GM12801 (cell line): Measurements from ENCODE around the gene CASK.

Experiments used
- TF ChIP-seq, protein P1 (sequence below): IDR thresholded peaks from one replicate; pipeline ENCODE4 v1.5.1; 2011; ENCODE audit warnings: control low read depth; ENCODE audit not compliant: insufficient read length; ENCODE audit errors: extremely low read depth

Gene CASK

DNA sequence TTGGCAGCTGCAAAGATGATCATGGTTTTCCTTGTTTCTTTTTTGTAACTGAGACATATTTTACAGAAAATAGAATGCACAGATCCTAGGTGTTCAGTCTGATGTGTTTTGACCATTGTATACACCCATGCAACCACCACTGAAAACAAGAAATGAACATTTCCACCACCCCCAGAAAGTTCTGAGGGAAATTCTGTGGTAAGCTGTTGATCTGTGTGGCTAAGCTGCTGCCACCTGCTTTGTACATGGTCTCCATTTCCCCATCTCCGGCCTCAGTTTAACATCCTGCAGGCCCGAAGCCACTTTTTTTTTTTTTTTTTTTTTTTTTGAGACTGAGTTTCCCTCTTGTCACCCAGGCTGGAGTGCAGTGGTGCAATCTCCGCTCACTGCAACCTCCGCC is 411.0 kb downstream of the CASK start:
- TF ChIP-seq, protein P1, sequence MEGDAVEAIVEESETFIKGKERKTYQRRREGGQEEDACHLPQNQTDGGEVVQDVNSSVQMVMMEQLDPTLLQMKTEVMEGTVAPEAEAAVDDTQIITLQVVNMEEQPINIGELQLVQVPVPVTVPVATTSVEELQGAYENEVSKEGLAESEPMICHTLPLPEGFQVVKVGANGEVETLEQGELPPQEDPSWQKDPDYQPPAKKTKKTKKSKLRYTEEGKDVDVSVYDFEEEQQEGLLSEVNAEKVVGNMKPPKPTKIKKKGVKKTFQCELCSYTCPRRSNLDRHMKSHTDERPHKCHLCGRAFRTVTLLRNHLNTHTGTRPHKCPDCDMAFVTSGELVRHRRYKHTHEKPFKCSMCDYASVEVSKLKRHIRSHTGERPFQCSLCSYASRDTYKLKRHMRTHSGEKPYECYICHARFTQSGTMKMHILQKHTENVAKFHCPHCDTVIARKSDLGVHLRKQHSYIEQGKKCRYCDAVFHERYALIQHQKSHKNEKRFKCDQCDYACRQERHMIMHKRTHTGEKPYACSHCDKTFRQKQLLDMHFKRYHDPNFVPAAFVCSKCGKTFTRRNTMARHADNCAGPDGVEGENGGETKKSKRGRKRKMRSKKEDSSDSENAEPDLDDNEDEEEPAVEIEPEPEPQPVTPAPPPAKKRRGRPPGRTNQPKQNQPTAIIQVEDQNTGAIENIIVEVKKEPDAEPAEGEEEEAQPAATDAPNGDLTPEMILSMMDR = no peak

DNA sequence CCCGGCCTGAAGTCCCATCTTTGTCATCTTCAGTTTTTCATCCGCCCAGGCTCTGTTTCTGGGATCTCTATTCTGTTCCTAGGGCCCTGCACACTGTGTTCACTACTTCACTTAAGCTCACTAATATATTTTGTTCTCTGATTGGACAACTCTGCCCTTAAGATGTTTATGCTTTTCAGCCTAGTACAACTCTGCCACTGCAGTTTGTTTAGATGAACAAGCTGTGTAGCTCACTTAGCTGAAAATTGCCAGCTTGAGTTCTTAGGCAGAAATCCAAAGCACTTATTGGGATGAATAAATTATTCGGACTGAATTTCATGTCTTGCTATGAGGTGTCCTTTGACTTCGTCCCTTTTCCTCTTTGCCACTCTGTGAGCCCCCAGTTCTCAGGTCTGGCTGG is 415.4 kb downstream of the CASK start:
- TF ChIP-seq, protein P1 = no peak

DNA sequence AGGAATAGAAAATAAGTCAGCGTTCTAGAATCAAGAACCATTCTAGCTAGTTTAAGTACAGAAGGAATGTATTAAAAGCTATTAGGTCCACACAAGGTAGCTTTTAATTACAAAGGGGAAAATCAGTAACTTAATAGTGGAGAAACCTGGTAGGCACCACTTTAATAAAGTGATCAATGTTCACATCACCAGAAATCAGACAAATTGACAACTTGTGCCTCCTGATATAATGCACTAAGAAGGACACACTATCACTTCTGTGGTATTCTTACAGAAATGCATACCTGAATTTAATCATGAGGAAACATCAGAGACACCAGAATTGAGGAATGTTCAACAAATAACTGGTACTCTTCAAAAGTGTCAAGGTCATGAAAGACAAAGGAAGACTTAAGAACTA is 421.4 kb downstream of the CASK start:
- TF ChIP-seq, protein P1 = no peak

DNA sequence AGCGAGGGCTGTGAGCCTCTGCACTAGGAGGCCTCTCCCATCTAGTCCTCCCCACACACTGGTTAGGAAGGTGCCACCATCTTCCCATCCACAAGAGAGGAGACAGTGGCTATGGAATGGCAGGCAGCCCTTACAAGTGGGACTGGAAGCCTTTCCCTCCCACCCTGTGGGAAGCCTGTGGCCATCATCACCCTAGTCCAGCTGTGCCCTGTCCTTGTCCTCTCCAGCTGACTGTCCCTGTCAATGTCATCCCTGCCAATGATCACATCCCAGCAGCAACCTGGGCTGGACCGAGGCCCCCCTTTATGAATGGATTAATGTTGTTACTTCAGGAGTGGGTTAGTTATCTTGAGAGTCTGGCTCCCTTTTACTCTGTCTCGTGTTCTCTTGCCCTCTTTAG is 423.4 kb downstream of the CASK start:
- TF ChIP-seq, protein P1 = no peak

DNA sequence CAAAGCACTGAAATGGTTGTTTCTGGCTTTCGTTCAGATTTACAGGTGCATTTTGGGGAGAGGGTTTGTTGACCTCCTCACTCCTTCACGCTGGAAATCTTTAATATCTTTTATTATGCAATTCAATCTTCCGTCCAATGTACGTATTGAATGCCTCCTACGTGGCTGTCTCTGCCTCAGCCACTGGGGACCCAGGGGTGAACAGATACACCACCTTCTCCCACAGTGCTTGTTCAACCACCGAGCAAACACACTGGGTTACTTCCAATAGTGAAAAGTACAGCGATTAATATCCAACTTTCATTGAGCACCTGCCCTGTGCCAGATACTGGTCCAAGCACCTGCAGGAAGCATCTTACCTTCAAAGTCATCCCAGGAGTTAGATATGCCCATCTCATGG is 424.2 kb downstream of the CASK start:
- TF ChIP-seq, protein P1 = no peak

DNA sequence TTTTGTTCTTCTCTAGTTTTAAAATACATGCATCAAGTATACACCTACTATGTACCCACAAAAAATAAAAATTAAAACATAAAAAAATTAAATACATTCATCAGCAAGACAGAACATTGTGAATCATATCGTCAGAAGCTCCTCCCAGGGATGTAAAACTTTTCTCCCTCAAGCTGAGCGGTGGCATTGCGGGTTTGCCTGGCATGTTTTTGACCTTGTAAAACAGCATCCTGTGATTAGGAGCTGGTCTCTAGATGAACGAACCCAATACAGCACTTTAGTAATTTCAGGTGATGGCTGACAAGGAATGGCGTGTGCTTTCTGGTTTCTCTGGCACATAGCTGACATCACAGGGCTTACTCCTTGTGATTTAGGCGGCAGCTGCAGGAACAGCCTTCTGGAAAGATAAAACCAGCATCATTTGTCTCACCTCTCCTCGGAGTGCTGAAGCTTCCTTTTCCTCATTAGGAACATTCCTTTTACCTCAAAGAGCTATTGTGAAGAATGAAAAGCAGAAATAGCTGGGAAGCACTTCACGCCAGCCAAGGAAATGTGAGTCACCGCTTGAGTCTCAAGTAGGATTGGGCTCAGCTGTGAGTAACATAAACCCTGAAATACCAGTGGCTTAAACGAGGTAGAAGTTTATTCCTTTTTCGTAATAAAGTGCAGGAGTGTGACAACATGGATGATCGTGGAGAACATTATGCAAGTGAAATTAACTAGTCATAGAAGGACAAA is 431.9 kb downstream of the CASK start:
- TF ChIP-seq, protein P1 = no peak

DNA sequence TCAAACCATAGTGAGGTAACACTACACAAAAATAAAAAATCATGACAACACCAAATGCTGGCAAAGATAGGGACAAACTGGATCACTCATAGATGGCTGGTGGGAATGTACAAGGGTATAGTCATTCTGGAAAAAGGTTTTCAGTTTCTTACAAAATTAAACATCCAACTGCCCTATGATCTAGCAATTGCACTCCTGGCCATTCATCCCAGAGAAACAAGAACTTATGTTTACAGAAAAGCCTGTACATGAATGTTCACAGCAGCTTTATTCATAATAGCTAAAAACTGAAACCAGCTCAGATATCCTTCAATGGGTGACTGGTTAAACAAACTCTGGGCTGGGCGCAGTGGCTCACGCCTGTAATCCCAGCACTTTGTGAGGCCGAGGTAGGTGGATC is 432.9 kb downstream of the CASK start:
- TF ChIP-seq, protein P1 = no peak
